Stimulated activated CD4-positive, alpha-beta T cell treated with anti-CD3 and anti-CD28 coated beads, Interleukin-4, amount 100 ng/mL, for 48 hours (primary cell): ENCODE data around the gene ZNF574.

Experiments used
- DNase-seq, 2 donors: peaks; one replicate each; pipeline ENCODE4 v3.0.0-alpha.2; 2020; ENCODE audit warnings: low read depth in 2 of 2

ZNF574 gene

DNA sequence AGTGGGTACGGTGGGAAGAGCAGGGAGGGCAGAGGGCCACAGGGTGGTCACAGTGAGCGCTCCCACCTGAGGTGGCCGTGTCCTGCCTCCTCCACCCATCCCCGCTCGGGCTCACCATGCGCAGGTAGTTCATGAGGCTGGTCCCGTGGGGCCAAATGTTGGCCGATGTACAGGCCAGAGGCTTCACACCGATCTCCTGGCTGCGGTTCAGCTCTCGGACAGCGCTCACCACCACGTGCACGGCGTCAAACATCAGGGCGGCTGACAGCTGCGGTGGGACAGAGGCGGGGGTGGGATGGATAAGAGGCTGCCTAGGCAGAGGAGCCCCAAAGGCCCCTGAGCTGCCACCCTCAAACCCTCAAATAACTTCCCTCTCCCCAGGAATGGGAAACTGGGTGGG is 21.8 kb upstream of the ZNF574 start:
- no peak for DNase-seq

DNA sequence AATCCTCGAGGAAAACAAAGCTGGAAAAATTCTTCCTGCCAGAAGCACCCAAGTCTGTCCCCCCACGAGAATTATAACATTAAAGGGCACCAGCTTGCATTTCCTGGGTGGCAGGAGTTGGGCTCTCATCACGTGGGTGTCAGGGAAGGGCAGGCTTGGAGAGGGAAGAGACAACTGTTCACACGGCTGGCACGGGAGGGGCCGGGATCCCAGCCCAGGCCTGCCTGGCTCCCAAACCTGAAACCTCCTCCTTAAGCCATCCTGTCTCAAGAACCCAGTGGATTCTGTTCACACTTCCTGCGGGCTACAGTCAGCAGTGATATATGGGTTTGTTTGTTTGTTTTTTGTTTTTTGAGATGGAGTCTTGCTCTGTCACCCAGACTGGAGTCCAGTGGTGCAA is 18.1 kb upstream of the ZNF574 start:
- DNase-seq: no peak

DNA sequence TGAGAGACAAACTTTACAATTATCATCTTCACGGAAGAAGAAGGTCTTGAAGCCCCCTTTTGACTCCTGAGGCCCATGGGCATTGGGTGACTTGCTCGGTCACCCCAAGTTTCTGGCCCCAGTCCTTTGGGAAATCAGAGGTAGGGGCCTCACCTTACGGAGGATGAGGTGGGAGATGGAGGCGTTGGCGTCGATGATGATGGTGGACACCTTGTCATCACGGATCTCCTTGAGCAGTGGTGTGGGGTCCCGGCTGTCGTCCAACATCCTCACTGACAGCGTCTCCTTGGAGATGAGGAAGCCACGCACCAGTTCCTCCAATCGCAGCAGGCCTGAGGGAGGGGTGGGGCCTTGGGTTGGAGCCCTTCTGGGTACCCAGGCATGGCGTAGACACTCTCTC is 16.8 kb upstream of the ZNF574 start:
- no peak for DNase-seq

DNA sequence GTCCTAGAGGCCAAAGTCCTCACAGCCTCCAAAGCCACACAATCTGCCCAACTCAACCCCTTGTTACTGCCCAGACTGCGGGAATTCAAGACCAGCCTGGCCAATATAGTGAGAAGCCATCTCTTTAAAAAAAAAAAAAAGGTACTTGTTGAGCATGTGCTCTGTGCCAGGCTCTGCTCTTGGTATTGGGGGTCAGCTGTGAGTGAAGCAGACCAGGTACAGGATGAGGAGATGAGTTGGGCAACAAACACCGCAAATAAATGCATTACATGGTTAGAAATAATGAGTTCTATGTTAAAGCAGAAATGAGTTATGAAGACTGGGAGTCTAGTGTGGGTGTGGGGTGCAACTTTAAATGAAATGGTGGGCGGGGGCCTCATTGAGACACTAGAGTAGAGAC is 15.8 kb upstream of the ZNF574 start:
- no peak for DNase-seq

DNA sequence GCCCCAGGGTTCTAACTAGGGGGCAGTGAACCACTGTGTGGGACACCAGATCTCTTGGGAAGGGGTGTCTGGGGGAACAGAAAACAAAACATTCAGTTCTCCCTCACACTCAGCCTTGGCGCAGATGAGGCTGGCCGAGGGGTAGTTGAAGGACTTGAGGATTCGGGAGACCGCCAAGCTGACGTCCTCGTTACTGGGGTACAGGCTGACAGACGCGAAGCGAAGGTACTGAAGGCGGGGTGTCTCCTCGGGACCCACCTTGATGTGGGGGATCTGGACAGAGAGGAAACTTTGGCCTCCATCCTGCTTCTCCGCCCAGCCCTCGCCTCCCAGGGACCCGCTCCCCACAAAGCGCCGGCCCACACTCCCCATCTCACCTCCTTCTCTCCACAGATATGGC is 13.6 kb upstream of the ZNF574 start:
- no peak for DNase-seq

DNA sequence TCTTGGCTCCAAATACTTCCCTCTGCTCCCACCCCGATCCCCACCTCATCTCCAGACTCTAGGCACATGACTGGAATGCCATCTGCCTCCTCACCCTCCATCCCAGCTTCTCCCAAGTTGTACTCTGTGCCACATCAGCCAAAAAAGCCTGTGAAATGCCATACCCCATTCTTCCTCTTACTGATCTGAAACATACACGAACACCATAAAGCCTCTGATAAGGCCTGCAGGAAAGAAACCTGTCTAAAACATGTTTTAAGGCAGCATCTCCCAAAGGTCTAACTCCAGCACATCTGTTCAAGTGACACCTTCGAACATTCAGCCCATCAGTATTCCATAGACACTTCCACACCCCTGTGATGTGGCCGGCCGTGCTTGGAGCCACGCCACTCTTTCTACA is 11.5 kb upstream of the ZNF574 start:
- no peak for DNase-seq

DNA sequence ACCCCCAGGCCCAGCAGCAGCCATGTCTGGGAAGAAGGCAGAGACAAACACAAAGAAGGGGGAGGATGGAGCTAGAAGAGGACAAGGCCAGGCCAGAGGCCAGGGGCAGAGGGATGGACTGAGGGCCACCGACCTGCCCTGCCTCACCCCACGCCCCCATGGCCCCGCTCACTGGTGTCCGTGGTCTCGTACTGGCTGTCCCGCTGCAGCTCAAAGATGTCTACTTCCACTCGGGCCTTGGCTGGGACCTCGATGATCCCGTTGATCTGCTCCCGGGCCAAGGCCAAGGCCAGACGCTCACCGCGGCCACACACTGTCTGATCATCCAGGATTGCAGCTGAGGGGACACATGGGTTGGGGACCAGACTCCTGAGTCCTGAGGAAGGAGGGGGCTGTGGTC is 10.9 kb upstream of the ZNF574 start:
- DNase-seq: no peak

DNA sequence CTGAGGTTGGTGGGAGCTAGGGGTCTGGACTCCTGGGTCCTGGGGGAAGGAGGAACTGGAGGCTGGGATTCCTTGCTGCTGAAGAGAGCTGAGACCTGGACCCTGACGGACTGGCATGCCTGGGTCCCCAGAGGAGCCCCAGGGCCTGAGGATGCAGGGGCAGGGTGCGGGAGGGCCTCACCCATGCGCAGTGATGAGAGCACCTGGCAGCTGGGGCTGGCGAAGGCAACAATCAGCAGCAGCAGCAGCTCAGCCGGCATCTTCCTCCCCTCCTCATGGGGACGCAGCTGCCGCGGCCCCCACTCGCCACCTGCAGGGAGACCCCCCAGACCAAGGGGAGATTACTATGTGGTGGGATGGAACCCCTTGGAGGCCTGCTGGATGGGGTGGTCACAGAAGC is 10.5 kb upstream of the ZNF574 start:
- DNase-seq: no peak

DNA sequence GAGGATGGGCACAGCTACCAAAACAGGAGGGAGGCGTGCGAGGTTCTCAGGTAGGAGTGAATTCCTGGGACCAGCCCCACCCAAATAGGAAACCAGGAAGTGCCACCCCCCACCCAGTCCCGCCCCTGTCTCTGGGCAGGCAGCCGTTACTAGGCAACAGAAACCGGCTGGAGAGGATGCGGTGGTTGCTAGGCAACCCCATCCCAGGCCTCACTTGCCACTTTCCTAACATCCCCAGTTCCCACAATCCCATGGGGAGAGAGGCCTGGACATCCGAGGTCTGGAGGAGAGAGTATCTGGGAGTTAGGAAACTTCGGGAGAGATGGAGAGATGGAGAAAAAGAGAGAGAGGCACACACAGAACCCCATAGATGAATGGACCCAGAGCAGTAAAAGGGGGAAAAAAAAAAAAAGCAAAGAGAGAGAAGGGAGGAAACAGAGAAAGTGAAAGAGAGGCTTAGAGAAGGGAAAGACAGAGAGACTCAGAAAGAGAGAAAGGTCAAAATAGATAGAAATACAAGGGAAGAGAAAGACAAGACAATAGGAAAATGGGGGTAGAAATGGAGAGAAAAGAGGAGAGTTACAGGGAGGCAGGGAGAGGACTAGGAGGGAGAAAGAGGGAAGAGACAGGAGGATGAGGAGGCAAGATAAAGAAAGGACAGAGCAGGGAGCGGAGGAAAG is 9.8 kb upstream of the ZNF574 start:
- DNase-seq: no peak

DNA sequence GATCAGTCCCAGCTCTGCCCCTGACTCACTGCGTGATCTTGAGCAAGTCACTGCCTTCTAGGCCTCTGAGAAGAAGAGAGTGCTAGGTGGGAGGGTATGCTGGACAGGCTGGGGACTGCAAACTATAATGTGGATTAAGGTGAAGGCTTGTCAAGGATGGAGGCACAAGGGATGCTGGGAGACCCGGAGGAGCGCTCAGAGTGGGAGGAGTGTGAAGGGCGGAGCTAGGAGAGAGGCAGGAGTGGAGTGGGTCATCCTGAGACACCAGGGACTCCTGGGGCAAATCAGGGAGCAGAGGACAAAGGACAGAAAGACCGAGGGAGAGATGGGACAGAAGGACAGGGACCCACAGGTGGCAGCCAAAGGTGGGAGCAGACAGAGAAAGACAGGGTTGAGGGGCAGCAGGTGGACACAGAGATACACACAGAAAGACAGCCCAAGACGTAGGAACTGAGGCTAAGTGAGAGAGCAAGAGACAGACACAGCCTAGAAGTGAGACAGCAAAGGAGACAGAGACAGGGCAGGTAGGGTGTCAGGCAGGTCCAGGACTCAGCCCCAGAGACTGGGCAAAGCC is 8.6 kb upstream of the ZNF574 start:
- no peak for DNase-seq

DNA sequence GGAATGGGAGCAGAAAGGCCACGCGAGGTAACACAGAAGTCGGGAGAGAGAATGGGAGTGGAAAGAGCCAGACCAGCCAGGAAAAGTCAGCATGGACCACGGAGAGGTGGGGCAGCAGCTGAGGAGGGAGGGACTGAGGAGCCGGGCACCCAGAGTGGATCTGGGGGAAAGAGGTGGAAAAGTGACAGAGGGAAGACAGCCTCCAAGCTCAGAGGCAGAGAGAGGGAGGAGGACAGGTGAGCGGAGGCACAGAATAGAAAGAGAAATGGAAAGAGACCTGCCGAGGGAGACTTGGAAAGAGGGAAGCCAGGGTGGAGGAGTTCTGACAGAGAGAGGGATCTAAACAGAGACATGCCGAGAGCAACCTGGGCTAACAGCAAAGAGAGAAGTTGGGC is 7.6 kb upstream of the ZNF574 start:
- no peak for DNase-seq

DNA sequence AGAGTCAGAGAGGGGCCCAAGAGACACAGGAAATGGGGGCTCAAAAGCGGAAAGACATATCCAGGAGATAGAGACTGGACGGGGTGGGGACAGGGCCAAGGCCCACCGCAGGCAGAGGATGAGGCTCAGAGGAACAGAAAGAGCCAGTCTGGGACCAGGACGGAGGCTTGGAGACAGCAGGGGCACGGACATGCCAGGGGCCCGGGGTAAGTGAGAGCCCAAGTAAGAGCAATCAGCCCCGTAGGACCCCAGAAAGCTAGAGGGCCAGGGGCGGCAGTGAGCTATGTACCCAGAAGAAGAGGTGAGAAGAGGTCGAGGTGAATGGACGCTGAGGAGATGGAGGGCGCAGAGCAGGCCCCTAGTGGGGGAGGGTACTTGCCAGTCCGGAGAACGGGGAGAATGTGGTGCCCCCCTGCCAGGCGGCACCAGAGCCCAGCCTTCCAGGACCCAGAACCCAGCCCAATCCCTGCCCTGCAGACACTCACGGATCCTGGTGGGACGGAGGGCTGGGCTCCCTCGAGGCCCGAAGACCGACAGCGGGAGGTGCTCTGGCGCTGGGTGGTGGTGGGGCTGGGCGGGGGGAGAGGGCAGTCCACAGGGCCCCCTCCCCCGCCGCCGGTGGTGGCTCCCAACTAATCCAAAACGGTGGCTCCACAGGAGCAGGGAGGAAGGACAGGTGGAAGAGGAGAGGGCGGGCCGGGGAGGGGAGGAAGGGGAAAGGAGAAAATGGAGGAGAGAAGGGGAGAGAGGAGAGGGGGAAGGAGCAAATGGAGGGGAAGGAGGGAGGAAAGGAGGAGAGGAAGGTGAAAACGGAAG is 7.0 kb upstream of the ZNF574 start:
- DNase-seq: no peak

DNA sequence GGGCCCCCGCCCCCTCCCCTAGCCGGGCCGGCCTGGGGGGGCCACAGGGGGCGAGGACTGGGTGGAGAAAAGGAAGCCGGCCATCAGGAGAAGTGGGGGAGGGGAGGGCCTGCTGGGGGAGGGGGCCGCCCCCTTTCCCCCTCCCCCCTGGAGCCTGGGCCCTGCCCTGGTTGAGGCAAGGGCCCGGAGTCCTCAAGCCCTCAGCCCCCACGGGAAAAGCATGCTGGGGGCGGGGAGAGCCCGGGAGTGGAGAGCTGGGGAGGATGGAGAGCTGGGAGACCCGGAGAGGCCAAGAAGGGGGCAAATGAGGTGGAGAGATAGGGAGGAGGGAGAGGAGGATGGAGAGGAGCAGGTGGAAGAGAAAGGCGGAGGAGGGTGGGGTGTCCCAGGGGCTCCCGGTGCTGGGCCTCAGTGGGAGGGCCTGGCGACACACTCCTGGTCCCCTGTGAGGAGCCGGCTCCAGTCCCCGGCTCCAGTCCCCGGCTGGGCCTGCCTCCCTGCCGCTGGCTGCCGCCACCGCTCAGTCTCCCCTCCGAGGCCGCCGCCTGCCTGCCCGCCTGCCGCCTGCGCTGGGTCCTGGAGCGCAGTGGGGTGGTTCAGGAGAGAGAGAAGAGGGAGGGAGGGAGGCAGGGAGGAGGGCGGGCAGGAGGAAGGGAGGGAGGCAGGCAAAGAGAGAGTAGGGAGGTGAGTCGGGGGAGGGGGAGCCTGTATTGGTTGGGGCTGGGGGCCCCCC is 6.2 kb upstream of the ZNF574 start, which contains the start of gene GRIK5:
TSS of gene GRIK5 (minus strand) at position 588 of the 733 bp plus-strand sequence. CDS start 4,436 bp downstream, outside the sequence.
- no peak for DNase-seq

DNA sequence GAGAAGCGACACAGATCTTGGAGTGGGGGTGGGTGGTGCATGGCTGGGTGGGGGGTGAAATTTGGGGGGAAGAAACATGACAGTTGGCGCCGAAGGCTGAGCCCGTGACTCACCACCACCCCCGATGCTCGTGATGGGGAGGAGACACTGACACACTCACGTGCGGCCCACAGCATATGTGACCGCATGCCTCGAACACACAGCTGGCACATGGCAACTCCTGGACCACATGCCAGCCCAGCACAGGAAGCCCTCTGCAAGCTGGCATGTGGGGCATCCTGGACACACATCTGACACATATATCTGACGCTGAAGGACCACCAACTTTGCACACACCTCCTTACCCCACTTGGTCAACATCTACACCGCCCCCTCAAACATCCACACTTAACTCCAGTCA is 4.7 kb upstream of the ZNF574 start:
- DNase-seq: no peak

DNA sequence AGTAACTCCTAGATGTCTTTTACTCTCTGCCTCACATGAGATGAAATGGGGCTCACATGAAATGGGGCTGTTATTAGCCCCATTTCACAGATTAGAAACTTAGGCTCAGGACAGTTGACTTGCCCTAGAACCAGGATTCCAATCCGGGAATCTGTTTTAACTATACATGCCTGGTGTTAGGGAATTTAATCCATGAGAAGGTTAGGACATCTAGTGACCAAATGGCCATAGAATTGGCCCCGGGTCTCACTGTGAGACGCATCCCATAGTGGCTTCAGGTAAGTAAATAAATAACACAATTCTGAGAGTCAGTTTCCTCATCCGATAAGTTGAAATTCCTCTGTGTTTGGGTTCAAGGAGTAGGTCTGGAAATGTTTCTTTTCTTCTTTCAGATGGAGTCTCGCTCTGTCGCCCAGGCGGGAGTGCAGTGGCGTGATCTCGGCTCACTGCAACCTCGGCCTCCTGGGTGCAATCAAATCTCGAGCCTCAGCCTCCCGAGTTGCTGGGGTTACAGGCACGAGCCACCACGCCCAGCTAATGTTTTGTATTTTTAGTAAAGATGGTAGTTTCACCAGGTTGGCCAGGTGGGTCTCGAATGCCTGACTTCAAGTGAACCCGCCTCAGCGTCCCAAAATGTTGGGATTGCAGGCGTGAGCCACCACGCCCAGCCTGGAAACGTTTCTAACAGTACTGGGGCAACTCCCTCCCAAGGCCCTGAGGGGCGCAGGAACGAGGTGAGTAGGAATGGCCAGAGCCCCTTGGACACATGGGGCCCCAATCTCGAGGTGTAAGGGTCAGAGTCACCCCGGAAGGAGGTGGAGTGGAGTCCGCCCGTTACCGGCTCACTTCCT is 1.2 kb upstream of the ZNF574 start:
- DNase-seq: no peak

DNA sequence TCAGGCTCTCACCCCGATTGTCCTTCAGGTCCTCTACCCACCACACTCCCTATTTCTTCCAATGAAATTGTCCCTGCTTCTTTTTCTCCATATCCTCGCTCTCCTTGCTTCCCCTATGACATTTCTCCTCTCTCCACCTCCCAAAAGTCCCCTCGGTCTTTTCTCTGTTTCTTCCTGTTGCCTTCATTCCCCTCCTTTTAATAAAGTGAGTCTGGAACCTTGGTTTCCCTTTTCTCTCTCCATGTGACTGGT is 676 bp upstream of the ZNF574 start:
- DNase-seq: no peak

DNA sequence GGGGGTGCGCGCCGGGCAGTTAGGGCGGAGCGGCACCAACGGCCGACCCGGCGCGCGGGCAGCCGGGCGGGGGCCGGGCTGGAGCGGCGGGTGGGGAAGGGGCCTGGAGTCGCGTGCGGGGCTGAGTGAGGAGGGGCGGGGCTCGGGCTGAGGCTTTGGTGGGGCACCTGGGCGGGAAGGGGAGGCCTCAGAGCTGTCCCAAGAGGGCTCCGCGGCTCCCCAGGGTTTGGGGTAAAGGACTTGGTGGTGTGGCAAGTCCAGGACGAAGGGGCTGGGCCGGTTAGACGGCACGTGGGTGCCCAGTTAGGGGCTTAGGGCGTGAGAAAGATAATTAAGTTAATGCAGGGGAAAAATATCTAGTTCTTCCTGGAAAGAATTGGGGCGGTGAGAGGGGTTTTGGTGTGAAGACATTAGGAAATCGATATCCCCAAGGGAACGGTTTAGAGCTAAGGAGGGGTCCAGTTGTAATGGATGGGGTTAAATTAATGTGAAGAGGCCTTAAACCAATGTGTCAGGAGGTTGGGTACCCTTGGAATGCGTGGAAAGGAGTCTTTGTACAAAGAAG is 496 bp downstream of the ZNF574 start:
- DNase-seq: peak in 1 of 2 donors; percentile 25

DNA sequence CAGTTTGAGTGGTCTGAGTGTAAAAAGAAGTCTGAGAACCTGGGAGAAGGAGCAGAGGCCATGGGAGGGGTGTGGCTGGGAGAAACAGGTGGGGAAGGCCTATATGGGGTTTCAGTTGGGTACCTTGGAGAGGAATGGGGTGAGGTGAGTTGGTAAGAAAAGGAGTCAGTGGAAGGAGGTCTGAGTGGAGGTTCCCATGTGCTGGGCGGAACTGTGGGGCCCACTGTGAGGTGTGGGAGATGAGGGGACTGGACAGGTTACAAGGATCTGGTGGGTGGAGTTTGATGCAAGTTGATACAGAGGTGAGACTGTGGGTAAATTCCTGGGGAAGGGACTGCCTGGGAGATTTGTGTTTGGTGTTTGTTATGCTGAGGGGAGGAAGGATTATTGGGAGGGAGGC is 2.1 kb downstream of the ZNF574 start:
- no peak for DNase-seq

DNA sequence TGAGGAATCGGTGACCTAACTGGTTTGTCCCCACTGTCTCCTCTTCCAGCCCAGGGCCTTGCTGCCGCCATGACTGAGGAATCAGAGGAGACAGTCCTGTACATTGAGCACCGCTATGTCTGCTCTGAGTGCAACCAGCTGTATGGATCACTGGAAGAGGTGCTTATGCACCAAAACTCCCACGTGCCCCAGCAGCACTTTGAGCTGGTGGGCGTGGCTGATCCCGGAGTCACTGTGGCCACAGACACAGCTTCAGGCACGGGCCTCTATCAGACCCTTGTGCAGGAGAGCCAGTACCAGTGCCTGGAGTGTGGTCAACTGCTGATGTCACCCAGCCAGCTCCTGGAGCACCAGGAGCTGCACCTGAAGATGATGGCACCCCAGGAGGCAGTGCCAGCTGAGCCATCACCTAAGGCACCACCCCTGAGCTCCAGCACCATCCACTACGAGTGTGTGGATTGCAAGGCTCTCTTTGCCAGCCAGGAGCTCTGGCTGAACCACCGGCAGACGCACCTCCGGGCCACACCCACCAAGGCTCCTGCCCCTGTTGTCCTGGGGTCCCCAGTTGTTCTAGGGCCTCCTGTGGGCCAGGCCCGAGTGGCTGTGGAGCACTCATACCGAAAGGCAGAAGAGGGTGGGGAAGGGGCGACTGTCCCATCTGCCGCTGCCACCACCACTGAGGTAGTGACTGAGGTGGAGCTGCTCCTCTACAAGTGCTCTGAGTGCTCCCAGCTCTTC is 2.7 kb downstream of the ZNF574 start:
- DNase-seq: no peak

DNA sequence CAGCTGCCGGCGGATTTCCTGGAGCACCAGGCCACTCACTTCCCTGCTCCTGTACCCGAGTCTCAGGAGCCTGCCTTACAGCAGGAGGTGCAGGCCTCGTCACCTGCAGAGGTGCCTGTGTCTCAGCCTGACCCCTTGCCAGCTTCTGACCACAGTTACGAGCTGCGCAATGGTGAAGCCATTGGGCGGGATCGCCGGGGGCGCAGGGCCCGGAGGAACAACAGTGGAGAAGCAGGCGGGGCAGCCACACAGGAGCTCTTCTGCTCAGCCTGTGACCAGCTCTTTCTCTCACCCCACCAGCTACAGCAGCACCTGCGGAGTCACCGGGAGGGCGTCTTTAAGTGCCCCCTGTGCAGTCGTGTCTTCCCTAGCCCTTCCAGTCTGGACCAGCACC is 3.3 kb downstream of the ZNF574 start:
- DNase-seq: no peak
